Smooth muscle cell (in vitro differentiated cells): Measurements from ENCODE around the gene IKBKE. TPM values are rescaled to one million over a fixed set of nuclear protein-coding genes. Genes with fewer than 3 reads are reported as not detected.

Experiments used
- DNase-seq: peaks from one replicate; lab custom pipeline; 2025; ENCODE audit not compliant: unreplicated experiment; lab: John Stamatoyannopoulos, UW
- H2AFZ ChIP-seq: fragments of 200-600 bp; sonication (generic); 2 replicates; pipeline ENCODE4 v1.6.0; 2016; ENCODE audit warnings: antibody characterized with exemption, low read depth, mild to moderate bottlenecking
- H3F3A ChIP-seq: fragments of 200-600 bp; sonication (generic); 2 replicates; pipeline ENCODE4 v1.6.0; 2017; ENCODE audit warnings: antibody characterized with exemption, low read depth
- H3K27ac ChIP-seq: fragments of 200-600 bp; sonication (generic); 2 replicates; pipeline ENCODE4 v1.5.1; 2016; ENCODE audit warnings: low read depth, mild to moderate bottlenecking
- H3K27me3 ChIP-seq: fragments of 200-600 bp; sonication (generic); 2 replicates; pipeline ENCODE4 v1.6.1; 2016; ENCODE audit warnings: low read depth, mild to moderate bottlenecking
- H3K36me3 ChIP-seq: fragments of 200-600 bp; sonication (generic); 2 replicates; pipeline ENCODE4 v1.5.1; 2016; ENCODE audit warnings: low read depth
- H3K4me1 ChIP-seq: fragments of 200-600 bp; sonication (generic); 2 replicates; pipeline ENCODE4 v1.5.1; 2016; ENCODE audit warnings: low read depth
- H3K4me2 ChIP-seq: fragments of 200-600 bp; sonication (generic); 2 replicates; pipeline ENCODE4 v1.6.0; 2016; ENCODE audit warnings: mild to moderate bottlenecking
- H3K4me3 ChIP-seq: fragments of 200-600 bp; sonication (generic); 2 replicates; pipeline ENCODE4 v1.5.1; 2016; ENCODE audit warnings: mild to moderate bottlenecking
- H3K79me2 ChIP-seq: fragments of 200-600 bp; sonication (generic); 2 replicates; pipeline ENCODE4 v1.6.0; 2016; ENCODE audit warnings: low read depth, mild to moderate bottlenecking
- H3K9ac ChIP-seq: fragments of 200-600 bp; sonication (generic); 2 replicates; pipeline ENCODE4 v1.6.0; 2016; ENCODE audit warnings: low read depth
- H3K9me3 ChIP-seq: fragments of 200-600 bp; sonication (generic); replicated peaks from 2 replicates; pipeline ENCODE4 v1.5.1; 2016; ENCODE audit warnings: low read depth
- H4K20me1 ChIP-seq: fragments of 200-600 bp; sonication (generic); 2 replicates; pipeline ENCODE4 v1.6.0; 2016; ENCODE audit warnings: low read depth
- WGBS: methylation state at CpG from one replicate; pipeline ENCODE4 v1.1.7; 2016; ENCODE audit warnings: low lambda C conversion rate; 5-methylcytosine and 5-hydroxymethylcytosine counted together
- polyA plus RNA-seq: library from polyadenylated mRNA; unstranded; fragments of >200 nt; fragmentation: Nextera tagmentation; extraction: Ambion mirVana; gene quantifications from 2 replicates; pipeline ENCODE4 v1.2.1, GENCODE V29; 2016
- total RNA-seq: library from RNA; depleted of rRNA; stranded (reverse); fragments of >200 nt; gene quantifications from 2 replicates; pipeline ENCODE4 v1.2.3, GENCODE V29; 2014
- TF ChIP-seq, protein P1 (sequence below): fragments of 200-600 bp; sonication (generic); IDR thresholded peaks from 2 replicates; pipeline ENCODE4 v1.5.1; 2017; ENCODE audit warnings: borderline replicate concordance, mild to moderate bottlenecking, antibody characterized with exemption; ENCODE audit not compliant: insufficient read depth, poor library complexity, severe bottlenecking

The IKBKE gene
- total and polyA plus RNA-seq, 2 experiments from 2014 or later = 4.0 to 9.7 TPM

DNA sequence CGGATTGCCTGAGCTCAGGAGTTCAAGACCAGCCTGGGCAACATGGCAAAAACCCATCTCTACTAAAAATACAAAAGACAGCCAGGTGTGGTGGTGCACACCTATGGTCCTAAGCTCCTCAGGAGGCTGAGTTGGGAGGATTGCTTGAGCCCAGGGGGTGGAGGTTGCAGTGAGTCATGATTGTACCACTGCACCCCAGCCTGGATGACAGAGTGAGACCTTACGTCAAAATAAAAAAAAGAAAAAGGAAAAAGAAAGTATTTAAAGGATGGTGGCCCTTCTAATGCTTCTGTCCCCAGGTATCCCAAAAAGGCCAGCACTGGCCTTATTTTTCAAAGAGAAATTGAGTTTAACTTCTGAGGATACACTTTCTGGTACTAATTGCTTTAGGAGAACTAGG lies 1.7 kb downstream of the IKBKE start:
- Histone ChIP-seq H3K27ac (peak overlapping the region; percentile 64), H3K27me3 (no peaks in the 10 kb centered on the region), H3K9me3 (no peaks in the 10 kb centered on the region), H3K4me2 (peak overlapping the region; percentile 98), H3K36me3 (no peaks in the 10 kb centered on the region), H3K9ac (no peak overlapping the region), H3K4me1 (peaks cover 34% of the 10 kb centered on the region), H2AFZ (no peak overlapping the region), H3K4me3 (no peak overlapping the region), H4K20me1 (no peaks in the 10 kb centered on the region), H3F3A (peaks cover 5% of the 10 kb centered on the region), H3K79me2 (no peaks in the 10 kb centered on the region)
- WGBS = 68% methylated on average over 2 of the region's 2 CpGs
- TF ChIP-seq, protein P1, sequence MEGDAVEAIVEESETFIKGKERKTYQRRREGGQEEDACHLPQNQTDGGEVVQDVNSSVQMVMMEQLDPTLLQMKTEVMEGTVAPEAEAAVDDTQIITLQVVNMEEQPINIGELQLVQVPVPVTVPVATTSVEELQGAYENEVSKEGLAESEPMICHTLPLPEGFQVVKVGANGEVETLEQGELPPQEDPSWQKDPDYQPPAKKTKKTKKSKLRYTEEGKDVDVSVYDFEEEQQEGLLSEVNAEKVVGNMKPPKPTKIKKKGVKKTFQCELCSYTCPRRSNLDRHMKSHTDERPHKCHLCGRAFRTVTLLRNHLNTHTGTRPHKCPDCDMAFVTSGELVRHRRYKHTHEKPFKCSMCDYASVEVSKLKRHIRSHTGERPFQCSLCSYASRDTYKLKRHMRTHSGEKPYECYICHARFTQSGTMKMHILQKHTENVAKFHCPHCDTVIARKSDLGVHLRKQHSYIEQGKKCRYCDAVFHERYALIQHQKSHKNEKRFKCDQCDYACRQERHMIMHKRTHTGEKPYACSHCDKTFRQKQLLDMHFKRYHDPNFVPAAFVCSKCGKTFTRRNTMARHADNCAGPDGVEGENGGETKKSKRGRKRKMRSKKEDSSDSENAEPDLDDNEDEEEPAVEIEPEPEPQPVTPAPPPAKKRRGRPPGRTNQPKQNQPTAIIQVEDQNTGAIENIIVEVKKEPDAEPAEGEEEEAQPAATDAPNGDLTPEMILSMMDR = no peak
- no peak for DNase-seq

DNA sequence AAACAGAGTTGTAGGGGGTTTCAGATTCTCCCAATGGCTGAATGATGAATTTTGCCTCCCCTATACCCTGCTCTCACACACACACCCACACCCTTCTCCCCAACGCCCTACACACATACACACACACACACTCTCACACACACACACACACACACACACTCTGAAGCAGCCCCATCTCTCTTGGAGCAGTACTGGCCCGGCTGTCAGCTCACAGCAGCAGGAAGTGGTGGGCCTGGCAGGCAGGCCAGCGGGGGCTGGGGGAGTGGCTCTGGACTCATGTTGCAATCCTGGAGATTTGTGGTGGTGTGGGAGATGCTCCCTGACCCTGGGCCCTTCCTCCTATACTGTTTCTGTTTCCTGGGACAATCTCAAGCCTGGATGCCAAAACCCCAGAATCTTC lies 2.2 kb downstream of the IKBKE start:
- H3F3A ChIP-seq = peaks cover 5% of the 10 kb centered on the region
- H3K4me1 ChIP-seq = peaks cover 34% of the 10 kb centered on the region
- H3K9me3 ChIP-seq = no peaks in the 10 kb centered on the region
- H3K4me3 ChIP-seq = no peak overlapping the region
- peak overlapping the region; percentile 64 for H3K27ac ChIP-seq
- H4K20me1 ChIP-seq = no peaks in the 10 kb centered on the region
- peak; percentile 37 for DNase-seq
- 13% methylated on average over 3 of the region's 3 CpGs for WGBS
- H2AFZ ChIP-seq = no peak overlapping the region
- no peaks in the 10 kb centered on the region for H3K27me3 ChIP-seq
- TF ChIP-seq, protein P1 = no peak
- H3K9ac ChIP-seq = no peak overlapping the region
- no peaks in the 10 kb centered on the region for H3K79me2 ChIP-seq
- peak overlapping the region; percentile 98 for H3K4me2 ChIP-seq
- no peaks in the 10 kb centered on the region for H3K36me3 ChIP-seq

DNA sequence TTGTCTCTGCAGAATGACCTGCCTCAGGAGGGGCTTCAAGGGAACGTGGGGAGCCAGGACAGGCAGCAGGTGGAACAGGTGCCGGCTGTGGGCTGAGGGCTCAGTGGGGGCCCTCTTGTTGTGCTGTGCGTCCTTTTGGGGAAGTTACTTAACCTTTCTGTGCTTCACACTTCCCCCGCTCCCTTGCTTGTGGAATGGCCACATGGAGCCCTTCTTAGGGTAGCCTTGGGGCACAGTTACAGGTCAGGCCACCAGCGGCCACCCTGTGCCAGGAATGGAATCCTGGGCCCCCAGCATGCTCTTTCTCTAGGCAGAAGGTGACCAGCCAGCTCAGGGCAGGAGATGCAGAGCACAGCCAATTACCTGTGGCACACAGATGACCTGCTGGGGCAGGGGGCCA lies 2.6 kb downstream of the IKBKE start:
- H2AFZ ChIP-seq = no peak overlapping the region
- no peaks in the 10 kb centered on the region for H3K36me3 ChIP-seq
- H3K9ac ChIP-seq = no peak overlapping the region
- H3K27me3 ChIP-seq = no peaks in the 10 kb centered on the region
- H3K4me2 ChIP-seq = no peak overlapping the region
- TF ChIP-seq, protein P1 = no peak
- H3K79me2 ChIP-seq = no peaks in the 10 kb centered on the region
- no peaks in the 10 kb centered on the region for H4K20me1 ChIP-seq
- H3K4me1 ChIP-seq = peaks cover 34% of the 10 kb centered on the region
- peaks cover 5% of the 10 kb centered on the region for H3F3A ChIP-seq
- H3K27ac ChIP-seq = no peak overlapping the region
- H3K4me3 ChIP-seq = no peak overlapping the region
- no peaks in the 10 kb centered on the region for H3K9me3 ChIP-seq
- DNase-seq = no peak
- WGBS = 50% methylated on average over 5 of the region's 5 CpGs

DNA sequence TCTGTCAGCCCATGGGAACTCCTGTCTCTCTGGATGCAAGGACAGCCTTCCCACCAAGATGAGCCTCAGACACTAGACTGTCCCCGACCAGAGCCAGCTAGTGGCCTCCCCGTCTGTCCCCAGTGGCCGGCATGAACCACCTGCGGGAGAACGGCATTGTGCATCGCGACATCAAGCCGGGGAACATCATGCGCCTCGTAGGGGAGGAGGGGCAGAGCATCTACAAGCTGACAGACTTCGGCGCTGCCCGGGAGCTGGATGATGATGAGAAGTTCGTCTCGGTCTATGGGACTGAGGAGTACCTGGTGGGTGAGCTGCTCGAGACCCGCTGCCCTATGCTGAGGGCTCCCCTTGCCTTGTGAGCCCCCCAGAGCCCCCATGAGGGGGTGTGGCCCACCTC lies 5.8 kb downstream of the IKBKE start:
- no peak overlapping the region for H2AFZ ChIP-seq
- WGBS = 97% methylated on average over 17 of the region's 17 CpGs
- peaks cover 19% of the 10 kb centered on the region for H3K4me1 ChIP-seq
- H3K36me3 ChIP-seq = no peaks in the 10 kb centered on the region
- H3K9me3 ChIP-seq = no peaks in the 10 kb centered on the region
- H3K4me2 ChIP-seq = no peak overlapping the region
- H3K27me3 ChIP-seq = no peaks in the 10 kb centered on the region
- H3K27ac ChIP-seq = no peak overlapping the region
- H4K20me1 ChIP-seq = no peaks in the 10 kb centered on the region
- TF ChIP-seq, protein P1 = no peak
- H3K9ac ChIP-seq = no peak overlapping the region
- H3F3A ChIP-seq = no peaks in the 10 kb centered on the region
- no peak overlapping the region for H3K4me3 ChIP-seq
- DNase-seq = no peak
- no peaks in the 10 kb centered on the region for H3K79me2 ChIP-seq
